NB4 (cell line): ENCODE measurements around the gene ANKRD13C.

Experiments
- MYC ChIP-seq: IDR thresholded peaks from 2 replicates; pipeline ENCODE4 v1.6.1; 2011; ENCODE audit warnings: low read depth, low read length
- POLR2A ChIP-seq: IDR thresholded peaks from 2 replicates; pipeline ENCODE4 v1.6.1; 2011; ENCODE audit warnings: mild to moderate bottlenecking; ENCODE audit not compliant: insufficient read length; ENCODE audit errors: extremely low read depth
- TF ChIP-seq, protein P1 (sequence below): IDR thresholded peaks from 2 replicates; pipeline ENCODE4 v1.6.1; 2011; ENCODE audit warnings: low read depth, low read length

DNA sequence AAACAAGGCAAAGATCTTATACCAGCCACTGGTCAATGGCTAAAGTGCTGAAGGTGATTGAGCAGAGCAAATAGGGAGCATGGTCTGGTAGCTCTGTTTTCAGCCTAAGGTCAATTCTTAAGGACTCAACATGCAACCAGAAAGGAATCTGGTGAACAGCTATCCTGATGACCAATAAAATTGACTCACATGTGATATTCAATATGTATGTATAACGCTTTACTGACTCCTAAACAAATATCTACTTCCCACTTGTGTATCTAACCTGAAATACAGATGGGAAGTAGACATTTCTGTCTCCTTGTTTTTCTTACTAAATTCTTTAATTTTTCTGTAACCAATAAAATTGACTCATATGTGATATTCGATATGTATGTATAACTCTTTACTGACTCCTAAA, 31.6 kb upstream of the ANKRD13C start:
- no peak for TF ChIP-seq POLR2A
- TF ChIP-seq, protein P1, sequence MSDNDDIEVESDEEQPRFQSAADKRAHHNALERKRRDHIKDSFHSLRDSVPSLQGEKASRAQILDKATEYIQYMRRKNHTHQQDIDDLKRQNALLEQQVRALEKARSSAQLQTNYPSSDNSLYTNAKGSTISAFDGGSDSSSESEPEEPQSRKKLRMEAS = no peak
- TF ChIP-seq MYC = no peak
